ENCODE results near the gene KAZN.

Gene KAZN

GRCh38 chr1:14743368-14743767 lies 144.9 kb downstream of the KAZN start:
- H3K27me3 Mint-ChIP-seq (ENCODE audit: low read depth, poor library complexity): peaks cover 10% of the 10 kb centered on the region
- H3K4me3 Mint-ChIP-seq: no peak overlapping the region
- no peak for DNase-seq
- no peak for TF ChIP-seq CTCF (IDR thresholded peaks at IDR 0.05)
- peaks cover 52% of the 10 kb centered on the region for H3K4me1 Mint-ChIP-seq
- H3K9me3 Mint-ChIP-seq: no peaks in the 10 kb centered on the region
- no peak overlapping the region for H3K27ac Mint-ChIP-seq
- peaks cover 6% of the 10 kb centered on the region for H3K36me3 Mint-ChIP-seq (ENCODE audit: low read depth)

- no peak for TF ChIP-seq CTCF (IDR thresholded peaks at IDR 0.05)
- Mint-ChIP-seq H3K36me3 (ENCODE audit: low read depth) (peaks cover 6% of the 10 kb centered on the region), H3K4me3 (no peak overlapping the region), H3K9me3 (no peaks in the 10 kb centered on the region), H3K27ac (no peak overlapping the region), H3K4me1 (peaks cover 35% of the 10 kb centered on the region), H3K27me3 (ENCODE audit: low read depth, poor library complexity) (peaks cover 3% of the 10 kb centered on the region)
- DNase-seq: no peak
These were observed 146.7 kb downstream of the KAZN start for GRCh38 chr1:14745001-14745720.

DNA sequence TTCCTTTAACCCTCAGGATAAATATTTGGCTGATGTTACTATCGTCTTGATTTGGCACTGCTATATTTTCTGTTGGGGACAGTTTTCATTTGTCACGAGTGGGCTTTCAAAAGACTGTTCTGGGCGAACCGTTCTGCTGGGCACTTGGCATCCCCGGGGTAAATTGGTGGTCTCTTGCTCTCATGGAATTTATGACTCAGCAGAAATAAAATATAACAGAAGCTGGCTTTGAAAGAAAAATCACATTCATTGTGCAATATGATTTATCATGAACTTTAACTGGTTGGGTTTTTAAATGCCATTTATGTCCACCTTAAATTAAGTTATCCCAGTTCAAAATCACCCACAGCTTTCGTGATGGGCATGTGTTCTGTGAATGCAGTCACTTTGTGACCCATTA lies 147.3 kb downstream of the KAZN start:
- Mint-ChIP-seq H3K27ac (no peak overlapping the region), H3K9me3 (no peaks in the 10 kb centered on the region), H3K27me3 (ENCODE audit: low read depth, poor library complexity) (peaks cover 3% of the 10 kb centered on the region), H3K36me3 (ENCODE audit: low read depth) (peaks cover 6% of the 10 kb centered on the region), H3K4me1 (peaks cover 29% of the 10 kb centered on the region), H3K4me3 (no peak overlapping the region)
- no peak for TF ChIP-seq CTCF (IDR thresholded peaks at IDR 0.05)
- DNase-seq: no peak

DNA sequence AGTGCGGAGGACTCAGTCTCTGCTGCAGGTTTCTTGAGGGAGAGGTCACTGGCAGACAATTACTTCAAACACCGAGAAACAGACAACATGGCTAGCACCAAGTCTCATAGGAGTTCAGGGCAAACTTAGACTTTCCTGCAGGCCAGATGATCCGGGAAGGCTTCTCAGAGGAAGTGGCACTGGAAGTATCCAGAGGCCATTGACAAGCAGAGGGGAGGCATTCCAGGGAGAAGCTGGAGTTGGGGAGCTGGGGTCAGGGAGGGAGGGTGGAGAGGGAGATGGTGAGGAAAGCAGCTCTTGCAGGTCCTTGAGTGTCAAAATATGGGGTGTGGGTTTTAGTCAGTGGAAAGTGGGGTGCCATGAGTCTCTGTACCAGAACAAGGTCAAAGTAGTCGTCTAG lies 147.9 kb downstream of the KAZN start:
- no peak for DNase-seq
- H3K4me1 Mint-ChIP-seq: peaks cover 23% of the 10 kb centered on the region
- no peak overlapping the region for H3K27ac Mint-ChIP-seq
- H3K27me3 Mint-ChIP-seq (ENCODE audit: low read depth, poor library complexity): peaks cover 3% of the 10 kb centered on the region
- TF ChIP-seq CTCF (IDR thresholded peaks at IDR 0.05): no peak
- no peak overlapping the region for H3K4me3 Mint-ChIP-seq
- H3K36me3 Mint-ChIP-seq (ENCODE audit: low read depth): peaks cover 6% of the 10 kb centered on the region
- H3K9me3 Mint-ChIP-seq: no peaks in the 10 kb centered on the region

- no peak for TF ChIP-seq CTCF (IDR thresholded peaks at IDR 0.05)
These were observed 149.7 kb downstream of the KAZN start for GRCh38 chr1:14748151-14748550.

DNA sequence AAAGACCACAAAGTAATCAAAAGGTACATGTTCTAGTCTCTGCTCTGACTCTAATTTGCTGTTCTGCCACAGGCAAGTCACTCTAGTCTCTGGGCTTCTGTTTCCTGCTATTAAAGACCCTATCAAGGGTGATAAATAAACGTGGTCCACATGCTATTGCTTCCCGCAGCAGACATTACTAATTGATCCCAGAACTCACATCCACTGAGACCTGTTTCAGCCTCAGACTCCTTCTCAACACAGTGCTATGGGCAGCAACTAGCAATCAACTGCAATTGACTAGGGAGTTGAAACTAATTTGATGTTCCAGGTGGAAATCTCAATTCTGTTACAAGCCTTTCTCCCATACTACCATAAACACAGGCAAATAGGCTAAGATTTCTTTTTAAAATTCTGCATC lies 150.5 kb downstream of the KAZN start:
- Mint-ChIP-seq H3K36me3 (ENCODE audit: low read depth) (peaks cover 17% of the 10 kb centered on the region), H3K4me3 (no peak overlapping the region), H3K4me1 (peaks cover 6% of the 10 kb centered on the region), H3K27me3 (ENCODE audit: low read depth, poor library complexity) (peaks cover 3% of the 10 kb centered on the region), H3K27ac (no peak overlapping the region), H3K9me3 (peaks cover 11% of the 10 kb centered on the region)
- TF ChIP-seq CTCF (IDR thresholded peaks at IDR 0.05): no peak
- no peak for DNase-seq

More at GRCh38 chr1:14748151-14748550, 149.7 kb downstream of the KAZN start:
- no peak overlapping the region for H3K27ac Mint-ChIP-seq
- no peak overlapping the region for H3K4me3 Mint-ChIP-seq
- H3K36me3 Mint-ChIP-seq (ENCODE audit: low read depth): peaks cover 13% of the 10 kb centered on the region
- H3K4me1 Mint-ChIP-seq: peaks cover 6% of the 10 kb centered on the region
- no peak for DNase-seq
- peaks cover 8% of the 10 kb centered on the region for H3K9me3 Mint-ChIP-seq
- peaks cover 3% of the 10 kb centered on the region for H3K27me3 Mint-ChIP-seq (ENCODE audit: low read depth, poor library complexity)

All from nephron progenitor cell (in vitro differentiated cells).